Measurements from ENCODE around the gene DLG1.

- TF ChIP-seq HNF4A (conservative IDR thresholded peaks at IDR 0.05) (no peak), JUND (IDR thresholded peaks at IDR 0.05) (no peak)
Measured at GRCh38 chr3:197296545-197296944, 1.9 kb downstream of the DLG1 start.

Measured in liver (tissue), 2 donors.